HepG2 (cell line): Measurements from ENCODE around the gene HNRNPH3. TPM values are rescaled to one million over a fixed set of nuclear protein-coding genes. Genes with fewer than 3 reads are reported as not detected.

Experiments
- CREB1 ChIP-seq, 2 experiments: fragments of 450-650 bp in 1 of 2; IDR thresholded peaks; 2 replicates each; pipeline ENCODE4 v1.6.1; 2016 to 2017; ENCODE audit warnings: control low read depth in 1 of 2, mild to moderate bottlenecking in 1 of 2, missing compliant biosample characterization in 1 of 2, missing genetic modification characterization in 1 of 2
- KAT7 ChIP-seq: IDR thresholded peaks from 2 replicates; pipeline ENCODE4 v1.6.1; 2018; ENCODE audit warnings: borderline replicate concordance, missing compliant biosample characterization
- KLF11 ChIP-seq: IDR thresholded peaks from 2 replicates; pipeline ENCODE4 v1.6.1; 2016; ENCODE audit warnings: missing compliant biosample characterization
- TGIF2 ChIP-seq: IDR thresholded peaks from 2 replicates; pipeline ENCODE4 v1.6.1; 2016; ENCODE audit warnings: control low read depth, missing compliant biosample characterization
- TOE1 ChIP-seq: sonication (generic); formaldehyde crosslinking; IDR thresholded peaks from 2 replicates; pipeline ENCODE4 v1.4.0; 2020; ENCODE audit warnings: mild to moderate bottlenecking, missing genetic modification reagents
- WIZ ChIP-seq: sonication (generic); formaldehyde crosslinking; IDR thresholded peaks from 2 replicates; pipeline ENCODE4 v1.5.1; 2020; ENCODE audit warnings: mild to moderate bottlenecking, missing genetic modification reagents
- ZFP41 ChIP-seq: sonication (generic); formaldehyde crosslinking; IDR thresholded peaks from 2 replicates; pipeline ENCODE4 v1.4.0; 2020; ENCODE audit warnings: mild to moderate bottlenecking, missing genetic modification reagents, borderline replicate concordance
- ZNF138 ChIP-seq: sonication (generic); formaldehyde crosslinking; IDR thresholded peaks from 2 replicates; pipeline ENCODE4 v1.5.0; 2020; ENCODE audit warnings: mild to moderate bottlenecking, low read depth, missing genetic modification reagents
- ZNF780A ChIP-seq: sonication (generic); formaldehyde crosslinking; IDR thresholded peaks from 2 replicates; pipeline ENCODE4 v1.8.0; 2022; ENCODE audit warnings: mild to moderate bottlenecking, missing genetic modification reagents, moderate library complexity
- ZNF879 ChIP-seq: sonication (generic); formaldehyde crosslinking; IDR thresholded peaks from 2 replicates; pipeline ENCODE4 v1.8.1; 2023; ENCODE audit warnings: missing genetic modification reagents
- polyA plus RNA-seq, 8 experiments: library from polyadenylated mRNA; depleted of rRNA in 3 of 8; stranded (reverse) in 7 of 8; unstranded in 1 of 8; fragments of >200 nt; fragmentation: Illumina TruSeq in 4 of 8; extraction: Trizol in 4 of 8; gene quantifications; 2 replicates each; pipeline versions ENCODE4 v1.2.1 to v1.2.3, GENCODE V29; 2011 to 2016; ENCODE audit warnings: low read depth in 4 of 8, missing spikeins in 1 of 8, mixed read lengths in 1 of 8; ENCODE audit not compliant: insufficient read depth in 1 of 8
- total RNA-seq, 5 experiments: library from RNA; depleted of rRNA; stranded (reverse); fragments of >200 nt; fragmentation: Illumina TruSeq; extraction: Trizol; gene quantifications; 2 replicates each; pipeline ENCODE4 v1.2.3, GENCODE V29; 2016; ENCODE audit warnings: low read depth in 1 of 5
- TF ChIP-seq, protein P1 (sequence below): sonication (generic); formaldehyde crosslinking; IDR thresholded peaks from 2 replicates; pipeline ENCODE4 v1.5.0; 2020; ENCODE audit warnings: mild to moderate bottlenecking, missing genetic modification reagents, borderline replicate concordance
- TF ChIP-seq, protein P2 (sequence below): sonication (generic); formaldehyde crosslinking; IDR thresholded peaks from 2 replicates; pipeline ENCODE4 v1.5.1; 2020; ENCODE audit warnings: missing genetic modification reagents, mild to moderate bottlenecking, borderline replicate concordance

HNRNPH3 gene
- total and polyA plus RNA-seq, 2 of the 13 experiments (the other 11 are each of a cell fraction or from before 2014, with no cell fraction given), result 46.0 to 47.7 TPM

DNA sequence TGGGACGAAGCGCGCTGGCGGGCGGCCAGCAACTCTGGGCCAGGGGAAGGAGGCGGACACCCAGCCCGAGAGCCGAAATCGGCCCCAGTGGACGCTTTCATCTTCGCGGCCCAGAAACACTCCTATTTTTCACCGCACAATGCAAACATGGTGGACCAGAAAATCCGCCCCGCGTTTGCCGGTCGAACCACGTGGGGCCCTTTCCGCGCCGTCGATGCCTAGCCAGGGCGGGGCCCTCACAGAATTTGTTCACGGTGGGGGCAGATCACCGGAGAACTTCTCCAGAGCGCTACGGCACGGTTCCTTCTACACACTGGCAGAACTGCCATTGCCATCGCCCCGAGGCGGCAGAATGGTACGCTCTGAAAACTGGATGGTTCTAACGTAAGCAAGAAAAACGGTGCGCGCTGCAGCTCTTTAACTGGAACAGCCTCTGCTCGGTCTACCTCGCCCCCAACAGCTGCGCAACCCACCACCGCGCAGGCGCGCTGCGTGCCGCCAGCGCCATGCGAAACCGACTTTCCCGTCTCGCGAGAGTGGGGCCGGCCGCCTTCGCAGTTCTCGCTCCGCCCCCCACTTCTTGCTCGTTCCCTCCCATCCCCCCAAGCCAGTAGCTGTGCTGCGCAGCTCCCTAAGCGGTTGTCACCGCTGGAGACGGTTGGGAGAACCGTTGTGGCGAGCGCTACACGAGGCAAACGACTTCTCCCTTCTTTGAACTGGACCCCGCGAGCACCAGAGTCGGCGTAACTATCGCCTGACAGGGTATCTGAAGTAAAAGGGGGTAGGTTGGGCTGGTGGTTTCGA lies at the start of gene HNRNPH3 (continued):
- TF ChIP-seq, protein P1, sequence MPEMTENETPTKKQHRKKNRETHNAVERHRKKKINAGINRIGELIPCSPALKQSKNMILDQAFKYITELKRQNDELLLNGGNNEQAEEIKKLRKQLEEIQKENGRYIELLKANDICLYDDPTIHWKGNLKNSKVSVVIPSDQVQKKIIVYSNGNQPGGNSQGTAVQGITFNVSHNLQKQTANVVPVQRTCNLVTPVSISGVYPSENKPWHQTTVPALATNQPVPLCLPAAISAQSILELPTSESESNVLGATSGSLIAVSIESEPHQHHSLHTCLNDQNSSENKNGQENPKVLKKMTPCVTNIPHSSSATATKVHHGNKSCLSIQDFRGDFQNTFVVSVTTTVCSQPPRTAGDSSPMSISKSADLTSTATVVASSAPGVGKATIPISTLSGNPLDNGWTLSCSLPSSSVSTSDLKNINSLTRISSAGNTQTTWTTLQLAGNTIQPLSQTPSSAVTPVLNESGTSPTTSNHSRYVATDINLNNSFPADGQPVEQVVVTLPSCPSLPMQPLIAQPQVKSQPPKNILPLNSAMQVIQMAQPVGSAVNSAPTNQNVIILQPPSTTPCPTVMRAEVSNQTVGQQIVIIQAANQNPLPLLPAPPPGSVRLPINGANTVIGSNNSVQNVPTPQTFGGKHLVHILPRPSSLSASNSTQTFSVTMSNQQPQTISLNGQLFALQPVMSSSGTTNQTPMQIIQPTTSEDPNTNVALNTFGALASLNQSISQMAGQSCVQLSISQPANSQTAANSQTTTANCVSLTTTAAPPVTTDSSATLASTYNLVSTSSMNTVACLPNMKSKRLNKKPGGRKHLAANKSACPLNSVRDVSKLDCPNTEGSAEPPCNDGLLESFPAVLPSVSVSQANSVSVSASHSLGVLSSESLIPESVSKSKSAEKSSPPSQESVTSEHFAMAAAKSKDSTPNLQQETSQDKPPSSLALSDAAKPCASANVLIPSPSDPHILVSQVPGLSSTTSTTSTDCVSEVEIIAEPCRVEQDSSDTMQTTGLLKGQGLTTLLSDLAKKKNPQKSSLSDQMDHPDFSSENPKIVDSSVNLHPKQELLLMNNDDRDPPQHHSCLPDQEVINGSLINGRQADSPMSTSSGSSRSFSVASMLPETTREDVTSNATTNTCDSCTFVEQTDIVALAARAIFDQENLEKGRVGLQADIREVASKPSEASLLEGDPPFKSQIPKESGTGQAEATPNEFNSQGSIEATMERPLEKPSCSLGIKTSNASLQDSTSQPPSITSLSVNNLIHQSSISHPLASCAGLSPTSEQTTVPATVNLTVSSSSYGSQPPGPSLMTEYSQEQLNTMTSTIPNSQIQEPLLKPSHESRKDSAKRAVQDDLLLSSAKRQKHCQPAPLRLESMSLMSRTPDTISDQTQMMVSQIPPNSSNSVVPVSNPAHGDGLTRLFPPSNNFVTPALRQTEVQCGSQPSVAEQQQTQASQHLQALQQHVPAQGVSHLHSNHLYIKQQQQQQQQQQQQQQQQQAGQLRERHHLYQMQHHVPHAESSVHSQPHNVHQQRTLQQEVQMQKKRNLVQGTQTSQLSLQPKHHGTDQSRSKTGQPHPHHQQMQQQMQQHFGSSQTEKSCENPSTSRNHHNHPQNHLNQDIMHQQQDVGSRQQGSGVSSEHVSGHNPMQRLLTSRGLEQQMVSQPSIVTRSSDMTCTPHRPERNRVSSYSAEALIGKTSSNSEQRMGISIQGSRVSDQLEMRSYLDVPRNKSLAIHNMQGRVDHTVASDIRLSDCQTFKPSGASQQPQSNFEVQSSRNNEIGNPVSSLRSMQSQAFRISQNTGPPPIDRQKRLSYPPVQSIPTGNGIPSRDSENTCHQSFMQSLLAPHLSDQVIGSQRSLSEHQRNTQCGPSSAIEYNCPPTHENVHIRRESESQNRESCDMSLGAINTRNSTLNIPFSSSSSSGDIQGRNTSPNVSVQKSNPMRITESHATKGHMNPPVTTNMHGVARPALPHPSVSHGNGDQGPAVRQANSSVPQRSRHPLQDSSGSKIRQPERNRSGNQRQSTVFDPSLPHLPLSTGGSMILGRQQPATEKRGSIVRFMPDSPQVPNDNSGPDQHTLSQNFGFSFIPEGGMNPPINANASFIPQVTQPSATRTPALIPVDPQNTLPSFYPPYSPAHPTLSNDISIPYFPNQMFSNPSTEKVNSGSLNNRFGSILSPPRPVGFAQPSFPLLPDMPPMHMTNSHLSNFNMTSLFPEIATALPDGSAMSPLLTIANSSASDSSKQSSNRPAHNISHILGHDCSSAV (CRISPR knock-in tag), result no peak
- TF ChIP-seq WIZ (no peak; the same call in 1 of the 2 replicates), ZNF879 (CRISPR knock-in tag) (peak; percentile 95), TGIF2 (CRISPR knock-in tag) (peak; percentile 87), KAT7 (CRISPR knock-in tag) (no peak), KLF11 (peak; percentile 87), ZNF780A (CRISPR knock-in tag) (peak; percentile 86; the same call in 1 of the 2 replicates), CREB1 (IDR thresholded peaks at IDR 0.05) (no peak), CREB1 (CRISPR knock-in tag; IDR thresholded peaks at IDR 0.05) (0 out of 2 replicates have a peak, but pooled peaks have one; percentile 29), ZFP41 (CRISPR knock-in tag) (peak; percentile 89; the same call in 1 of the 2 replicates), ZNF138 (CRISPR knock-in tag) (peak; percentile 86), TOE1 (CRISPR knock-in tag) (no peak; the same call in 1 of the 2 replicates)
- TF ChIP-seq, protein P2, sequence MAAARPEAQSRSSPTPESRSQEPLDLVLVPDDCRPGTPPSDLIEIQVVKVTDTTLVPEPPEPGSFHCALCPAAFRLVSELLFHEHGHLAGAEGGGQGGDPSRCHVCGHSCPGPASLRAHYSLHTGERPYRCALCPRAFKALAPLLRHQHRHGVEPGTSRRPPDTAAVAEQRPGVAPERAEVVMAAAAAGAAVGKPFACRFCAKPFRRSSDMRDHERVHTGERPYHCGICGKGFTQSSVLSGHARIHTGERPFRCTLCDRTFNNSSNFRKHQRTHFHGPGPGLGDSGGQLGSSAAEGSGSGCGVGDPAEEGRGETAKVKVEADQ (CRISPR knock-in tag), result peak; percentile 69; the same call in 1 of the 2 replicates
